NT2/D1 (cell line): Measurements from ENCODE around the gene ZSWIM9.

ENCODE experiments used
- DNase-seq: peaks from one replicate; pipeline ENCODE4 v3.0.0-alpha.2; 2011; ENCODE audit warnings: low read depth, low spot score
- H3K27me3 ChIP-seq: 2 replicates; pipeline ENCODE4 v1.6.0; 2011; ENCODE audit warnings: mild to moderate bottlenecking; ENCODE audit not compliant: insufficient read length, insufficient read depth
- H3K36me3 ChIP-seq: 2 replicates; pipeline ENCODE4 v1.6.1; 2011; ENCODE audit warnings: mild to moderate bottlenecking, low read length, mixed read lengths; ENCODE audit not compliant: insufficient read depth, insufficient read length
- H3K4me1 ChIP-seq: 2 replicates; pipeline ENCODE4 v1.5.1; 2011; ENCODE audit not compliant: insufficient read depth, insufficient read length
- H3K4me3 ChIP-seq: 2 replicates; pipeline ENCODE4 v1.5.1; 2011; ENCODE audit warnings: low read depth; ENCODE audit not compliant: insufficient read length
- H3K9ac ChIP-seq: 2 replicates; pipeline ENCODE4 v1.6.0; 2011; ENCODE audit warnings: low read depth; ENCODE audit not compliant: insufficient read length
- H3K9me3 ChIP-seq: 2 replicates; pipeline ENCODE4 v1.5.1; 2011; ENCODE audit warnings: mild to moderate bottlenecking, low read length; ENCODE audit not compliant: insufficient read depth
- SUZ12 ChIP-seq: IDR thresholded peaks from 2 replicates; pipeline ENCODE4 v1.6.1; 2011; ENCODE audit not compliant: insufficient read length, insufficient read depth; ENCODE audit errors: extremely low read depth
- YY1 ChIP-seq: IDR thresholded peaks from 2 replicates; pipeline ENCODE4 v1.6.1; 2011; ENCODE audit not compliant: insufficient read length, insufficient read depth
- ZNF274 ChIP-seq: IDR thresholded peaks from 2 replicates; pipeline ENCODE4 v1.6.1; 2011; ENCODE audit warnings: mild to moderate bottlenecking, low read depth, low read length

ZSWIM9 gene

DNA sequence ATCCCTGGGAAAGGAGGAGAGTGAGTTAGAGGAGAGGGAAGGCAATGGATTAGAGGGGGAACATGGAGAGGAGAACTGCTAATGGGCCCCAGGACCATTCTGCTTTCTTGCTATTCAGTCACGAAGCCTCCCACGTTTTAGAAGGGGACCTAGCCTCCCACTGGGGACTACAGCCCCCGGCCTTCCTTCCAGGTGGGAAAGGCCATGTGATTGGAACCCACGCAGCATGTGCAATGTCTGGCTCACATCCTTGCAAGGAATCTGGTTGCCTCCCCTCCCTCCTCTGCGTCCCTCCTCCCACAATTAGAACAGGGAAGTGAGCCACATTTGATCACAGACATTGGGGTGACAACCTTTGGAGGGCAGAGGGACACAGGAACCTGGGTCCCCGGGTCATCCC, 37.4 kb upstream of the ZSWIM9 start:
- H3K27me3 ChIP-seq, result no peaks in the 10 kb centered on the region
- H3K36me3 ChIP-seq, result peaks cover 71% of the 10 kb centered on the region
- H3K9me3 ChIP-seq, result no peaks in the 10 kb centered on the region
- H3K4me3 ChIP-seq, result no peak overlapping the region
- no peak for DNase-seq
- no peak for TF ChIP-seq YY1
- H3K9ac ChIP-seq, result no peak overlapping the region
- H3K4me1 ChIP-seq, result peaks cover 2% of the 10 kb centered on the region

DNA sequence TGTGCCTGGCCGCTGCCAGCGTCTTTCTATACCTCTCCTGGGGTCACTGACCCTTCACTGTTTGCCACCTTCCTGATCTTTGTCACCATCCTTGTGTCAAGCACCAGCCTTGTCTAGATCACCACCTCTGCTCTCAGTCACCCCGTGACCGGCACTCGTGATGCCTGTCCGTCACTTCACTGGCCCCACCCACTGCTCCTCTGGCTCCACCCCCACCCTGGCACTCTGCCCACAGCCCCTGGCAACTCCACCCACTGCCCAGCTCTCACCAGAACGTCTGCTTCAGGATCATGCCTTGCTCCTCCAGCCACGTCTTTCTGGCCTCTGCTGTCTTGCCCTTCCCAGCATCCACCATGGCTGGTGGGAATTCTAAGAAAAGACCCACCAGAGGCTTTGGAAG, 35.1 kb upstream of the ZSWIM9 start:
- peaks cover 2% of the 10 kb centered on the region for H3K4me1 ChIP-seq
- H3K36me3 ChIP-seq, result peaks cover 71% of the 10 kb centered on the region
- TF ChIP-seq YY1 (no peak), SUZ12 (no peak), ZNF274 (no peak)
- H3K4me3 ChIP-seq, result no peak overlapping the region
- no peaks in the 10 kb centered on the region for H3K9me3 ChIP-seq
- no peak overlapping the region for H3K9ac ChIP-seq
- no peaks in the 10 kb centered on the region for H3K27me3 ChIP-seq
- no peak for DNase-seq

DNA sequence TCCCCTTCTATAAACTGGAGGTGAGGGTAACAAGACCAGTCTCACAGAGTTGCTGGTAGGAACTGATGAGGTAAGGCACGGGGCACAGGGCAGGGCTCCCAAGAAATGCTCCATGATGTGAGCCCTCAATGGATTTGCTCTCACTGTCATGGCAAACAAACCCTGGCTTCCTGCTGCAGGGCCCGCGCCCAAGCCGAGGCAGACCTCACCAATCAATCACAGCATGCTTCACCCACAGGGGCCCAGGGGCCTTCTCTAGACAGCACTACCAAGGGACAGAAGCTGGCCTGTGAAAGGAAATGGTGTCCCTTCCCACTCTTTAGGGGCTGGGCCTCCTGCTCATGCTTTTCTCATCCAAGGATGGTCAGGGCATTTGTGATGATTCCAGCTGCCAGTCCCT, 33.9 kb upstream of the ZSWIM9 start:
- Histone ChIP-seq H3K4me1 (peaks cover 2% of the 10 kb centered on the region), H3K9ac (no peak overlapping the region), H3K4me3 (no peak overlapping the region), H3K36me3 (peaks cover 72% of the 10 kb centered on the region), H3K9me3 (no peaks in the 10 kb centered on the region), H3K27me3 (no peaks in the 10 kb centered on the region)
- no peak for DNase-seq
- TF ChIP-seq SUZ12, result no peak
- no peak for TF ChIP-seq ZNF274
- TF ChIP-seq YY1, result no peak

DNA sequence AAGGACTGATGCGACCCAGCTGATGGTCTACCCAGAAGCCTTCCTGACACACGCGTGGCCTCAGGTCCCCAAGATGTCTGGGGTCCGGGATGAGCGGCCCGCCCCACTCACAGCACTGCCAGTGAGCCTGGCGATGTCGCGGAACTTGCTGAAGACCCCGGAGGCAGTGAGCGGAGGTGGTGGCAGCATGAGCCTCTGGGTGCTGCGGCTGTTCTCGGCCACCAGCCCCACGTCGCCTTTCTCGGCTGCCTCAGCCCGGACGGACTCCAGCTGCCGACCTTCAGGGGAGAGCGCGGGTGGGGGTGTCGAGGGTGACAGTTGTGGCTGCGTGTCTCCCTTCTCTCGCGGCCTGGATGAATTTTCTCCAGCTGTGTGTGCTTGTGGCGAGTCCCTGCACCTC, 33.1 kb upstream of the ZSWIM9 start:
- TF ChIP-seq SUZ12 (no peak), ZNF274 (no peak), YY1 (no peak)
- no peak overlapping the region for H3K9ac ChIP-seq
- peaks cover 2% of the 10 kb centered on the region for H3K4me1 ChIP-seq
- H3K9me3 ChIP-seq, result no peaks in the 10 kb centered on the region
- H3K36me3 ChIP-seq, result peaks cover 69% of the 10 kb centered on the region
- H3K4me3 ChIP-seq, result no peak overlapping the region
- DNase-seq, result no peak
- H3K27me3 ChIP-seq, result no peaks in the 10 kb centered on the region

DNA sequence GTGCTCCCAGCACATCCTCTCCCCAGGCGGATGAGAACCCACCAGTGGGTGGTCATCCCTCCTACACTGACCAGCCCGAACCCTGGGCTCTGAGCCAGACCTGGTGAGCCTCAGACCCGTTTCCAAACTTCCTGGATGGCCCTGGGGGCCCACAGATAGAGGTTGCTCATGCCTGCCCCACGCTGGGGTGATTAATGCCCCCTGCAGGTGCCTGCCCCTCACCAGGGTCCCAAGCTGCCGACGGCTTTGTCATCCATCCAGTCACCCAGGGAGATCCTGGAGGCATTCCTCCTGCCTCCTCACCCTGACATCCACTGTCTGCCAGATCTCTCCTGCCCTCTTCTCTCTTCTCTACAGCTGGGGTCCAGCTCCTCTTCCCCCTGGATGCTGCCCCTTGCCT, 31.4 kb upstream of the ZSWIM9 start:
- no peak overlapping the region for H3K9ac ChIP-seq
- H3K9me3 ChIP-seq, result no peaks in the 10 kb centered on the region
- TF ChIP-seq SUZ12, result no peak
- no peak for TF ChIP-seq YY1
- TF ChIP-seq ZNF274, result no peak
- DNase-seq, result no peak
- no peak overlapping the region for H3K4me3 ChIP-seq
- H3K36me3 ChIP-seq, result peaks cover 67% of the 10 kb centered on the region
- peaks cover 2% of the 10 kb centered on the region for H3K4me1 ChIP-seq
- no peaks in the 10 kb centered on the region for H3K27me3 ChIP-seq

DNA sequence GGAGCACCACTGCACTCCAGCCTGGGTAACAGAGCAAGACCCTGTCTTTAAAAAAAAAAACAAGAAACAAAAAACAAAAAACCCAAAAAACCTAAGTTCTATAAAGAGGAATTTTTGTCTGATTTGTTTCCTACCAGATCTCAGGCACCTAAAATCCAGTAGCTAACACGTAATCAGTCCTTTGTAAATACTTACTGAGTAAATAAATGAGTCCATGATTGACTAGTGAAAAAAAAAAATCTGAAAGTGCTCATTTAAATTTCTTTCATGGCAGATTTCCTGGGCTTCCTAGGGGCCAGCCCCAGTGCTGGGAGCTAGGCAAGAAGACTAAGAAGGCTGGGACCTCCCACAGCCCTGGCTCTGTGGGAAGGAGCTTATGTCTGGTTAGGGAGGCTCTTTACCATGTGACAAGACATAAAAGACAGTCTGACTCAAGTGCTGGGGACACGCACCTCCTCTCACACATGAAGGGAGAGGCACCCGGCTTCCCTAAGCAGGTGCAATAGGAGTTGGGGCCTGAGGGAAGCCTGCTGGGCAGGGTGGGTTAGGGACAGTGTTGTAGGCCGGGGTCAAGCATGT, 22.8 kb upstream of the ZSWIM9 start:
- Histone ChIP-seq H3K27me3 (no peaks in the 10 kb centered on the region), H3K4me3 (no peak overlapping the region), H3K9ac (no peak overlapping the region), H3K4me1 (no peaks in the 10 kb centered on the region), H3K9me3 (no peaks in the 10 kb centered on the region), H3K36me3 (peaks cover 81% of the 10 kb centered on the region)
- TF ChIP-seq YY1, result no peak
- TF ChIP-seq ZNF274, result no peak
- TF ChIP-seq SUZ12, result no peak
- DNase-seq, result no peak

DNA sequence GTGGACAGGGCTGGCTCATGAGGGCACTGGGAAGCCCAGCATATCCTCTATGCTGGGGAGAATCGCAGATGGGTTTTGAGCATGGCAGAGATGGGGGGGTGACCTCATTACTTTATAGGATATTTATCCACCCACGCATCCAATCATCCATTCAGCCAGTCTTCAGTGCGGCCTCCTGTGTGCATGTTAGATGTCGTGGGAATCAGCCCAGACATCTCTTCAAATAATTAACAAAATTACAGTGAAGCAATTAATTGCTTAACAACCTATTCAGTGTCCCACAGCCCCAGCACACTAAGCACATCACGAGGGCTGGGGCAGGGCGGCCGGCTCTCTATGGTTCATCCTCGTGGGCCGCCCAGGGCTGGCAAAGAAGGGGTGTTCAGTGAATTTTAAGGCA, 21.9 kb upstream of the ZSWIM9 start:
- Histone ChIP-seq H3K4me3 (no peak overlapping the region), H3K9me3 (no peaks in the 10 kb centered on the region), H3K36me3 (peaks cover 73% of the 10 kb centered on the region), H3K9ac (no peak overlapping the region), H3K27me3 (no peaks in the 10 kb centered on the region), H3K4me1 (no peaks in the 10 kb centered on the region)
- TF ChIP-seq ZNF274 (no peak), YY1 (no peak)
- no peak for DNase-seq

DNA sequence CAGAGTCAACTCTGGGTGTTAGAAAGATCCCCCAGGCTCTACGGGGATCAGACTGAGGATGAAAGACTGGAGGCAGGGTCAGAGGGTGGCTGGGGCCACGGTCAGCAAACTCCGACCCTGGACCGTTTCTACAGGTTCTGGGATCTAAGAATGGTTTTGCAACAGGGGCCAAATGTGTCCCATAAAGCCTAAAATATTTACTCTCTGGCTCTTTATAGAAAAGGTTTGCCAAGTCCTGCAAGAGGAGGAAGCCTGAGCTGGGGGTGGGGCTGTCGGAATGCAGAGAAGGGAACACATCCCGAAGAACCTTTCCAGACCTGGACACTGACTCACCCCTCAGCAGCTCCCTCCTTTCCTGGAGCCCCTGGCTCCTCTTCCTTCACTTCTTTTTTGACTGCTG, 21.1 kb upstream of the ZSWIM9 start:
- no peaks in the 10 kb centered on the region for H3K4me1 ChIP-seq
- H3K9ac ChIP-seq, result no peak overlapping the region
- TF ChIP-seq YY1, result no peak
- TF ChIP-seq ZNF274, result no peak
- TF ChIP-seq SUZ12, result no peak
- H3K27me3 ChIP-seq, result no peaks in the 10 kb centered on the region
- no peaks in the 10 kb centered on the region for H3K9me3 ChIP-seq
- no peak overlapping the region for H3K4me3 ChIP-seq
- DNase-seq, result no peak
- peaks cover 64% of the 10 kb centered on the region for H3K36me3 ChIP-seq
